ENCODE data around the gene MDM1.

DNA sequence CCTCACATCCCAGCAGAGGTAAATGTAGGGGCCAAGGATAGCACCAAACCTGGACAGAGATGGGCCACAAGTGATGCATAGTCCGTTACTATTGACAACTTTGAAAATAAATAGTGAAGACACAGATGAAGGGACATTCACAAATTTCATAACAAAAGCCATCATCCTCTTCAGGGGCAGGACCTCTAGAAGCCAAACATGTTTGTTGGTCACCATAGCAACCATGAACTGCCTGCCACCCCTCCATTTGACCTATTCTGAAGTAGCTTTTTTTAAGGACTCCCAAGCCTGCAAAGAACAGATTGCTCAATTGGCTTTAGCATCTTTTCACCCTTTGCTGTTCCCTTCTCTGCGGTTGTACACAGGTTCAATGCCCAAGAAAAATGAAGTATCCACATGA is 35.7 kb upstream of the MDM1 start:
- TF ChIP-seq, protein P1, sequence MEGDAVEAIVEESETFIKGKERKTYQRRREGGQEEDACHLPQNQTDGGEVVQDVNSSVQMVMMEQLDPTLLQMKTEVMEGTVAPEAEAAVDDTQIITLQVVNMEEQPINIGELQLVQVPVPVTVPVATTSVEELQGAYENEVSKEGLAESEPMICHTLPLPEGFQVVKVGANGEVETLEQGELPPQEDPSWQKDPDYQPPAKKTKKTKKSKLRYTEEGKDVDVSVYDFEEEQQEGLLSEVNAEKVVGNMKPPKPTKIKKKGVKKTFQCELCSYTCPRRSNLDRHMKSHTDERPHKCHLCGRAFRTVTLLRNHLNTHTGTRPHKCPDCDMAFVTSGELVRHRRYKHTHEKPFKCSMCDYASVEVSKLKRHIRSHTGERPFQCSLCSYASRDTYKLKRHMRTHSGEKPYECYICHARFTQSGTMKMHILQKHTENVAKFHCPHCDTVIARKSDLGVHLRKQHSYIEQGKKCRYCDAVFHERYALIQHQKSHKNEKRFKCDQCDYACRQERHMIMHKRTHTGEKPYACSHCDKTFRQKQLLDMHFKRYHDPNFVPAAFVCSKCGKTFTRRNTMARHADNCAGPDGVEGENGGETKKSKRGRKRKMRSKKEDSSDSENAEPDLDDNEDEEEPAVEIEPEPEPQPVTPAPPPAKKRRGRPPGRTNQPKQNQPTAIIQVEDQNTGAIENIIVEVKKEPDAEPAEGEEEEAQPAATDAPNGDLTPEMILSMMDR (IDR thresholded peaks at IDR 0.05) = no peak
- TF ChIP-seq POLR2A (IDR thresholded peaks at IDR 0.05) = no peak

All from heart left ventricle (tissue), 13 donors.